Measurements from ENCODE around the gene RASL12.
"Not testable (repeated sequence)": the region's sequence is repeated elsewhere in the genome, so short reads cannot be mapped to it uniquely, and the experiment has no call there.

RASL12 gene

GRCh38 chr15:65091946-65092770 lies 24.4 kb upstream of the RASL12 start:
- no peak for DNase-seq

DNA sequence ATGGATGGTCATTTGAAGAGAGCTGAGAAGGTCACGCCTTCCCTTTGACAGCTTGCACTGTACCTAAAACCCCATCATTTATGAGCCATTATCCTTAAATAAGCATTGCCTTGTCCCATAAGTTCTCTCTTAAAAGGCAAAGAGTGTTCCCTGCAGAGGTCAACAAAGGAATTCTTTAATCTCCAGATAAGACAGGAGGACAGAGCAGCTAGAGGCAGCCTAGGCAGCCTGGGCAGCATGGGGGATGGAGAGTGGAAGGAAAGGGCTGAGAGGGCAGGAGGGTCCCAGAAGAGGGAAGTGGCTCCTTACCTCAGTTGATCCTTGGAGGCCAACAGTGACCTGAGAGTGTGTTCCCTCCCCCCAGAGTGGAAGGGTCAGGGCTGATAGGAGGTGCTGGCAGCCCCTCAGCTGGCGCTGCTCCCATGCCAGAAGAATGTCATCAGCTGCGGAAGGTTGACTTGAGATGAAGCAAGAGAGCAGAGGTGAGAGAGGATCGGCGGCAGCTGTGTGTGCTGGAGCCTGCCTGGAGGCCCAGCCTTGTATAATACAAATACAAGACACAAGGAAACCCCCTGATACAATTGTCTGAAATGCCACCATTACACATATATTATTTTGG lies 21.5 kb upstream of the RASL12 start:
- no peak for DNase-seq

DNA sequence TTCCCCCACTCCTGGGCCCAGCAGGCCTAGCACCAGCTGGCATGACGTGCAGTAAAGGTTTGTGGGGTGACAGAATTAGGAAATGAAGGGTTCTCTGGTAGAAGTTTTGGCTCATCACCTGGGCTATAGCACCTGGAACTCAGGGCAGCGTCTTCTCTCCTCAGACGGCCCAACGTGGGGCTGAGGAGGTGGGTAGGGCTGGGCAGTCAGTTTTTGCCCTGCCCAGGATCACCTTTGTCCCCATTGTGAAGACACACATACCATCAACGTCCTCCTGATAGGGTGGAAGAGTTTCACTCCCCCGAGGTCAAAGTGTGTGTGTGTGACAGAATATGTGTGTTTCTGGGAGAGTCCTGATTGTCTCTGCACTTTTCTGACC lies 20.8 kb upstream of the RASL12 start:
- DNase-seq, result no peak

DNA sequence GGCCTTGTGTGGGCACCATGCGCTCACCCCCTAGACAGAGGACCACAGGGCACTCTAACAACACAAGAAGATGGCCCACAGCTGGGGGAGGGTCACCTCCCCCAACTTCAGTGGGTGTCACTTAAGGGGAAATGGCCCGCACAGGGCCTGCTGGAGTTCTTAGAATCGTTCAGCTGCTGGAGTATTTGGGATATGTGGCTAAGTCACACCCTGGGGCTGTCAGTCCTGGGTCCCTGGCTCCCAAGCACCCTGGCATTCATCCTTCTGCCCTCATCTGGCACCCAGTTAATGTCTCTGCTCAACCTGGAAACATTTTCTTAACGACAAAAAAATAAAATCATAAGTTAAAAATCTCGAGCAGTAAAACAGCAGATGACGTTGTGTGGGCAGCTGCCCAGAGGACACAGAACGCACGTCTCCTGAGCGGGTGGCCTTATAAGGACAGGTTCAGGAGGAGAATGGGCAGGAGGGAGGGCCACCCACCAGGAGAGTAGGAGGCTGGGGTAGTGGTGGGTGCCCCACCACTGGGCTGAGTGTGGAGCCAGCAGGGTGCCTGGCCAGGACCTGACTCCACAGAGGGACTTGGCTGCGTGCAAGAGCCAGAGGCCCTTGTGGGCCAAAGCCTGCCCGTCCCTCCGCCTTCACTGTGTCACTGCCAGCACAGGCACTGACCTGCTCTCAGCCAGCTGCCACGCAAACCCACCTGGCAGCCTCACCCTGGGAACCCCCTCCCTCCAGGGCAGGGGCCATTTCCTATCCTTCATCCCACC lies 20.3 kb upstream of the RASL12 start:
- no peak for DNase-seq

- no peak for DNase-seq
Observed at GRCh38 chr15:65087411-65087810, 19.6 kb upstream of the RASL12 start.

- DNase-seq, result no peak
Observed at GRCh38 chr15:65086680-65087111, 18.9 kb upstream of the RASL12 start.

DNA sequence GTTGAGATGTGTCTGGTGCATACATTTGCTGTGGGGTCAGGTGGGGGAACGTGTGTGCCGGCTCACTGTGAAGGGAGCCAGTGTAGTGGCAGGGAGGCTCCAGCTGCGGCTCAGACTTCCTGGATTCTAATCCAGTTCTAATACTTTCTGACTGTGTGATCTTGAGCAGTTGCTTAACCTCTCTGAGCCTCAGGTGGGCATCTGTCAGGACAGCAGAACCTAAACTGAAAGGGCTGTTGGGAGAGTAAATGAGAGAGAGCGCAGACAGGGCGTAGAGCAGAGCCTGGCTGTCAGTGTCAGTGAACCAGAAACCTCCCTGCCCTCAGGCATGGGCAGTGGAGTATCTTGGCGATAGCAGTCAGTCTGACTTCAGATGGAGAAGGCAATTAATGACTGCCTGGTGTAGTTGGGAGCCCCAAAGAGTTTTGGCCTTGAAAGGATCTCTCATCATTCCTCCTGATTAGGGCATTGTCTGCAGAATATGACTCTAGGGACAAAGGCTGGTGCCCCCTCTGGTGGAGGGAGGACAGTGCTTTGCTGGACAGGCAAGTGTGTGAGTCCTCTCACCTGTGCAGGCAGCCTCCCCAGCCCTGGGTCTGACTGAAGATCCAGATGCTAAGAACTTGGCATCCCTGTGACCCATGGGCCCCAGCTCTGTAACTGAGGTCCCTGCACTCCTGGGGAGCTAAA lies 18.3 kb upstream of the RASL12 start:
- no peak for DNase-seq

GRCh38 chr15:65085207-65085753 lies 17.5 kb upstream of the RASL12 start:
- DNase-seq, result no peak

DNA sequence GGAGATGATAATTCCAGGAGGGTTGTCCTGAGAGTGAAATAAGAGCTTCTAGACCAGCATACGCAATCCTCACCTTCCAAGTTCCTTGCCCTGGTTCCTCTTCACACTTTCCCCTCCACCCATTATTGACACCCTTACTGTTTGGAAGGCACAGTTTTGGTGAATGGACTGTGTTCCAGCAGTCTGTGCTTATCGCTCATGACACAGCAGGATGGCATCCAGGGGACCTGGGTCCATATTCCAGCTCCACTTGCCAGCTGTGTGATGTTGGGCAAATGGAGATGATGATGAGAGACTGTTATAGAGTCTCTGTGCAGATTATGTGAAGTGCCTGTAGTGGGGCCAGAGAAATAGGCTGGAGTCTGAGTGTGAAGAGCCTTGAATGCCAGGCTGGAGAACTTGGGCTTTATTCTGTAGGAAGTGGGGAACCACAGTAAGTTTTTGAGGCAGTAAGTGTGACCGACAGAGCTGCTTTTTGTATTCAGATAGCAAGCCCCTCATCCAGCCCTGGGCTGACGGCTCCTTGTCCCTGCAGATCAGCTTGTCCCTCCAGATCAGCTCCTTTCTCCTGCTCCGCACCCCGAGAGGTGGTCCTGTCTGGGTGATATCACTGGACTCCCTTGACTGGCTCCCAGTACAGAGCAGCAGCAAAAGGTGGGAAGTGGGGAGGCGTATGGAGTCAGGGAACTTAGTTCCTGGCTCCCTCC lies 16.9 kb upstream of the RASL12 start:
- no peak for DNase-seq

- DNase-seq, result no peak
Observed at GRCh38 chr15:65083262-65083701, 15.5 kb upstream of the RASL12 start.

DNA sequence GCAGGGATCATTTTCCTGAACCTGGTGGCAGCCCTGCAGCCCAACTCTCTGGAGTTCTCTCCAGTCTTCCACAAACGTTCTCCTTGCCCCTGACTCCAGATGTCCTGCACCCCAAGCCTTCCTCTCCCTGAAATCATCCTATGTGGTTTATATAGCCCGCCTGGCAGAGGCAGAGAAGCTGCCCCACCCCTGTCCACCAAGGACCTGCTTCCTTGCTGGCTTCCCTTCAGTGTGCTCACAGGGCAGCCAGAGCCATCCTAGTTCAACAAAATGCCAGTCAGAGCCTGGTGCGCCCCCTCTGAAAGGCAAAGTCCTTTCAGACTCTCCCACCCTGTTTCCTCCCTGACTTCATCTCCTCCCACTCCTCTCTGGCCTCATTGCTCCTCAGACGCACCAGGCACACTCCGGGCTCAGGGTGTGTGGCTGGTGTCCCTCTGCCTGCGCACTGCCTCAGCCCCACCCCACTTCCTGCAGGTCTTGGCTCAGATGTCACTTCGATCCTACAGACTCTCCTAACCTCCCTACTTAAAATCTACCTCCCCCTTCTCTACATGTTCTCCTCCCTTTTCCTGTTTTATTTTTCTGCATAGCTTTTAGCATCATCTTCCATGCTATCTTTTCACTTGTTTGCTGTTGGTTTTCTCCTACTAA lies 14.6 kb upstream of the RASL12 start:
- DNase-seq, result peak; percentile 5

GRCh38 chr15:65081758-65082157 lies 14.0 kb upstream of the RASL12 start:
- no peak for DNase-seq

DNA sequence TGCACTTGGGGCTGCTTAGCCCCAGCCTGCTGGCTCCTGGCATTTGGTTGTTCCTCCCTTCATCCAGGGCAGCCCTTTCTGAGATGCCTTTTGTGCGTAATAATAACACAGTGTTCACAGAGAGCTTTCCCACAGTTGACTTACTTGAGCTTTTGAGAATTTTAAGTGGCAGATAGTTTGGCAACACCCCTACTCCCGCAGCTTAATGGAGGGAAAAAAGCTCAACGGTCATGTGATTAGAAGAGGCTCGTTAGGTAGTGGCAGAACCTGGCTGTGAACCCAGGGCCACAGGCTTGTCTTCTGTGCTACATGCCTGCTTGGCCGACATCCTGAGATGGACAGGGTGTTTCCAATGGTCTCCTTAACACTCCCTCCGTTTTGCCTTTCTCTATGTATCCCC lies 13.5 kb upstream of the RASL12 start:
- DNase-seq, result no peak

DNA sequence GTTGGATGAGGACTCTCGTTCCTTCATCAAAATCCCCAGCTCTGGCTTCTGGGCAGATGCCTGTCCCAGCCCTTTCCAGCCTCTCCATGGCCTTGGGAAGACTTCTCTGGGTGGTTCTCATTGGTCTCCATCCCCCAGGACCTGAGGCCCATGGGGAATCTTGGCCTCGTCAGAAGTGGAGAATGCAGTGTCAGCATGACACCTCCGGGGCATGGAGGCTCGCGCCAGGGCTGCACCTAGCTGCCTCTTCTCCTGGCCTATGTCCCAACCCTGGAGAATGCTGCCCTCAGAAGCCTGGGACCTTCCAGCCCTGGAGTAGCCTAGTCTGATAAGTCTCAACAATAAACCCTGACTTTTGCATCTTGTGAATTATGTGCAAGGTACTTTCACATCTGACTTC lies 11.8 kb upstream of the RASL12 start:
- DNase-seq, result no peak

DNA sequence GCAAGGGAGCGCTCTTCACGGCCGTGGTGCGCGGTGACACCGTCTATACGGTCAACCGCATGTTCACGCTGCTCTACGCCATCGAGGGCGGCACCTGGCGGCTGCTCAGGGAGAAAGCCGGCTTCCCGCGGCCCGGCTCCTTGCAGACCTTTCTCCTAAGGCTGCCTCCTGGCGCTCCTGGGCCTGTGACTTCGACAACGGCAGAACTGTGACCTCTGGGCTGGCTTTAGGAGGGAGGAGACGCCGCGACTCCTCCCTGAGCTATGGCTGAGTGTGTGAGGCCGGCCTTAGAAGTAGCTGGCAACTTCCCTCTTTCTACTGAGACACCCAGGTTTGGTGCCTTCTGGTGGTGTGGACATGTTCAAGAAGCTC lies 10.2 kb upstream of the RASL12 start:
- DNase-seq, result peak; percentile 42

DNA sequence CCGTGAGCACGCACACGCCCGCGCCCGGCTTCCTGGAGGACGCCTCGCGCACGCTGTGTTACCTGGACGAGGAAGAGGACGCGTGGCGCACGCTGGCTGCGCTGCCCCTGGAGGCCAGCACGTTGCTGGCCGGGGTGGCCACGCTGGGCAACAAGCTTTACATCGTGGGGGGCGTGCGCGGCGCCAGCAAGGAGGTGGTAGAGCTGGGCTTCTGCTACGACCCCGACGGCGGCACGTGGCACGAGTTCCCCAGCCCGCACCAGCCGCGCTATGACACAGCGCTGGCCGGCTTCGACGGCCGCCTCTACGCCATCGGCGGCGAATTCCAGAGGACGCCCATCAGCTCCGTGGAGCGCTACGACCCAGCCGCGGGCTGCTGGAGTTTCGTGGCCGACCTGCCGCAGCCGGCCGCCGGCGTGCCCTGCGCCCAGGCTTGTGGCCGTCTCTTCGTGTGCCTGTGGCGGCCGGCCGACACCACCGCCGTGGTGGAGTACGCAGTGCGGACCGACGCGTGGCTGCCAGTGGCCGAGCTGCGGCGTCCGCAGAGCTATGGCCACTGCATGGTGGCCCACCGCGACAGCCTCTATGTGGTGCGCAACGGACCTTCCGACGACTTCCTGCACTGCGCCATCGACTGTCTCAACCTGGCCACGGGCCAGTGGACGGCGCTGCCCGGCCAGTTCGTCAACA lies 9.6 kb upstream of the RASL12 start:
- no peak for DNase-seq

- no peak for DNase-seq
Observed at GRCh38 chr15:65076486-65077290, 8.9 kb upstream of the RASL12 start, which contains the start of gene KBTBD13. Gene KBTBD13, plus strand, starts transcription at chr15:65076746. Its CDS starts 70 bp downstream, at chr15:65076816.

DNA sequence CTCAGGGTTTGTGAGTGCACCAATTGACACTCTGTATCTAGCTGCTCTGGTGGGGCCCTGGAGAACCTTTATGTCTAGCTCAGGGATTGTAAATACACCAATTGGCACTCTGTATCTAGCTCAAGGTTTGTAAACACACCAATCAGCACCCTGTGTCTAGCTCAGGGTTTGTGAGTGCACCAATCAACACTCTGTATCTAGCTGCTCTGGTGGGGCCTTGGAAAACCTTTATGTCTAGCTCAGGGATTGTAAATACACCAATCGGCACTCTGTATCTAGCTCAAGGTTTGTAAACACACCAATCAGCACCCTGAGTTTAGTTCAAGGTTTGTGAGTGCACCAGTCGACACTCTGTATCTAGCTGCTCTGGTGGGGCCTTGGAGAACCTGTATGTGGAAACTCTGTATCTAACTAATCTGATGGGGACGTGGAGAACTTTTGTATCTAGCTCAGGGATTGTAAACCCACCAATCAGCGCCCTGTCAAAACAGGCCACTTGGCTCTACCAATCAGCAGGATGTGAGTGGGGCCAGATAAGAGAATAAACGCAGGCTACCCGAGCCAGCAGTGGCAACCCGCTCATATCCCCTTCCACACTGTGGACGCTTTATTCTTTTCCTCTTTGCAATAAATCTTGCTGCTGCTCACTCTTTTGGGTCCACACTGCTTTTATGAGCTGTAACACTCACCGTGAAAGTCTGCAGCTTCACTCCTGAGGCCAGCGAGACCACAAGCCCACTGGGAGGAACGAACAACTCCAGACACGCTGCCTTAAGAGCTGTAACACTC lies 8.0 kb upstream of the RASL12 start:
- not testable (repeated sequence) for DNase-seq

- not testable (repeated sequence) for DNase-seq
Observed at GRCh38 chr15:65074946-65075345, 7.2 kb upstream of the RASL12 start.
